Spleen (tissue), 11 donors: ENCODE data around the gene ALDOB. TPM values are rescaled to one million over a fixed set of nuclear protein-coding genes. Genes with fewer than 3 reads are reported as not detected.

Experiments
- DNase-seq: peaks from one replicate; pipeline ENCODE4 v3.0.0-alpha.2; 2020
- H3K27ac ChIP-seq, 8 donors: fragments of 200-600 bp; sonication (generic) in 7 of 8; 1 replicate in 4 of 8; 2 replicates in 4 of 8; pipeline versions ENCODE4 v1.5.0 to v1.8.0; 2016 to 2021; ENCODE audit warnings: inconsistent platforms in 4 of 8, mild to moderate bottlenecking in 4 of 8, moderate library complexity in 1 of 8
- H3K27me3 ChIP-seq, 7 donors: fragments of 200-600 bp; sonication (generic) in 6 of 7; replicated peaks in 1 of 7; 1 replicate in 4 of 7; 2 replicates in 3 of 7; pipeline versions ENCODE4 v1.5.0 to v1.8.0; 2016 to 2021; ENCODE audit warnings: inconsistent platforms in 3 of 7, mild to moderate bottlenecking in 1 of 7
- H3K36me3 ChIP-seq, 6 donors: fragments of 200-600 bp; sonication (generic) in 5 of 6; 1 replicate in 4 of 6; 2 replicates in 2 of 6; pipeline versions ENCODE4 v1.5.0 to v1.8.0; 2016 to 2021; ENCODE audit warnings: inconsistent platforms in 2 of 6
- H3K4me1 ChIP-seq, 6 donors: fragments of 200-600 bp; sonication (generic) in 5 of 6; 1 replicate in 3 of 6; 2 replicates in 3 of 6; pipeline versions ENCODE4 v1.5.0 to v1.8.0; 2016 to 2021; ENCODE audit warnings: inconsistent platforms in 3 of 6
- H3K4me3 ChIP-seq, 8 donors: fragments of 200-600 bp; sonication (generic) in 7 of 8; 1 replicate in 4 of 8; 2 replicates in 4 of 8; pipeline versions ENCODE4 v1.5.0 to v1.8.0; 2016 to 2021; ENCODE audit warnings: inconsistent platforms in 4 of 8, mild to moderate bottlenecking in 4 of 8, moderate library complexity in 2 of 8
- H3K9me3 ChIP-seq, 8 donors: fragments of 200-600 bp; sonication (generic) in 7 of 8; 1 replicate in 4 of 8; 2 replicates in 4 of 8; pipeline versions ENCODE4 v1.5.0 to v1.8.0; 2016 to 2021; ENCODE audit warnings: inconsistent platforms in 4 of 8
- CTCF ChIP-seq, 11 experiments: fragments of 200-600 bp in 7 of 11; fragments of 450-650 bp in 4 of 11; sonication (generic) in 4 of 11; IDR thresholded peaks in 8 of 11; conservative IDR thresholded peaks in 3 of 11; 1 replicate in 7 of 11; 2 replicates in 4 of 11; pipeline versions ENCODE4 v1.4.0 to v1.8.0; 2016 to 2021; ENCODE audit warnings: antibody characterized with exemption in 11 of 11, inconsistent platforms in 4 of 11, mild to moderate bottlenecking in 1 of 11
- POLR2A ChIP-seq, 3 donors: fragments of 450-650 bp; IDR thresholded peaks; one replicate each; pipeline ENCODE4 v1.5.1; 2017; ENCODE audit warnings: antibody characterized with exemption in 3 of 3, mild to moderate bottlenecking in 1 of 3
- POLR2AphosphoS5 ChIP-seq, 3 donors: sonication (generic); formaldehyde crosslinking; IDR thresholded peaks; one replicate each; pipeline ENCODE4 v1.5.1; 2017; ENCODE audit warnings: antibody characterized with exemption in 3 of 3
- WGBS, 5 donors: extraction: QIAGEN DNeasy Blood & Tissue Kit in 3 of 5; methylation state at CpG; one replicate each; pipeline versions ENCODE4 v1.1.5 to v1.1.7; 2013 to 2018; 5-methylcytosine and 5-hydroxymethylcytosine counted together
- intact Hi-C: fragments of 100-400 bp; cut with DNase I; formaldehyde crosslinking; loops from one replicate; pipeline ENCODE4 v1.15.0; 2023; ENCODE audit warnings: low total_unique reads
- polyA plus RNA-seq, 3 donors: library from polyadenylated mRNA; stranded (reverse); fragments of 200-250 nt; gene quantifications; one replicate each; pipeline ENCODE4 v1.2.1, GENCODE V29; 2013
- total RNA-seq, 7 donors: library from RNA; depleted of rRNA in 3 of 7; stranded (reverse); fragments of >200 nt in 3 of 7; fragmentation: NEBNext Ultra II Directional in 4 of 7; extraction: Animal tissue kit (Norgen Biotek cat#: 25700) in 4 of 7; gene quantifications; one replicate each; pipeline versions ENCODE4 v1.1.0 to v1.2.1, GENCODE V29; 2016 to 2021
- donor health status: healthy with polysubstance abuse.
- donor health status: DM: no; HTN: no; CAD: no; lungs with moderate emphysema.
- donor health status: DM: no; HTN: no; CAD: no.
- donor health status: Bipolar disorder and iron deficiency.
- donor health status: healthy.
- donor health status: DM: no; HTN: no; CAD: no.
- donor health status: DM: yes; HTN: yes; CAD: no.

Gene ALDOB
- total and polyA plus RNA-seq, 10 donors = 0.15 to 0.83 (median 0.40) TPM; not detected in 6

DNA sequence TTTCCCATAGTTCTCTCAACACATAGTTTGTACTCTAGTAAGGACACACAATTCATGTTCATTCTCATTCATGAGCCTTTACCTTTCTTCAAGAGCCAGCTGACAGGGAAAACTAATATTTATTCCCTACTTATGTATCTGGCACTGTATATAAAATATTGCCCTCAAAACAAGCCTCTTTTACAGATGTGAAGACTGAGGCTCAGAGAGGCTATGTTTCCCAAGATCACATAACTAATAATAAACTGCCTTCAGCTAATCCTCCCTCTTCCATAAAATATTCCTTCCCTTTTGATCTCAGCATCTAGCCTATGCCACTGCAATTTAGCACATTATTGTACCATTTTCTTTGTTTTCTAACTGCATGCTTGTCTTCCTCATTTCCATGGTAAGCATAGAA lies 18.2 kb downstream of the ALDOB start:
- H3K27ac ChIP-seq = no peak overlapping the region
- DNase-seq = no peak
- H3K27me3 ChIP-seq = no peaks in the 10 kb centered on the region
- H3K4me1 ChIP-seq = no peaks in the 10 kb centered on the region
- peaks cover 14 to 94% (median 70%) of the 10 kb centered on the region in 8 donors for H3K9me3 ChIP-seq
- H3K36me3 ChIP-seq = peaks cover 0 to 21% (median 0%) of the 10 kb centered on the region in 6 donors
- H3K4me3 ChIP-seq = no peak overlapping the region
- TF ChIP-seq CTCF (IDR thresholded peaks at IDR 0.05 in 8 of 11, conservative IDR thresholded peaks at IDR 0.05 in 3 of 11) (no peak), POLR2A (IDR thresholded peaks at IDR 0.05) (no peak), POLR2AphosphoS5 (IDR thresholded peaks at IDR 0.05) (no peak)
- intact Hi-C loops = no loop called here

GRCh38 chr9:101415578-101415977 lies 20.0 kb downstream of the ALDOB start:
- peaks cover 0 to 21% (median 0%) of the 10 kb centered on the region in 6 donors for H3K36me3 ChIP-seq
- no peak for TF ChIP-seq CTCF (IDR thresholded peaks at IDR 0.05 in 8 of 11, conservative IDR thresholded peaks at IDR 0.05 in 3 of 11)
- H3K4me1 ChIP-seq = no peaks in the 10 kb centered on the region
- peaks cover 17 to 98% (median 86%) of the 10 kb centered on the region in 8 donors for H3K9me3 ChIP-seq
- H3K27me3 ChIP-seq = no peaks in the 10 kb centered on the region
- DNase-seq = no peak
- H3K4me3 ChIP-seq = no peak overlapping the region
- intact Hi-C loops = no loop called here
- H3K27ac ChIP-seq = no peak overlapping the region

DNA sequence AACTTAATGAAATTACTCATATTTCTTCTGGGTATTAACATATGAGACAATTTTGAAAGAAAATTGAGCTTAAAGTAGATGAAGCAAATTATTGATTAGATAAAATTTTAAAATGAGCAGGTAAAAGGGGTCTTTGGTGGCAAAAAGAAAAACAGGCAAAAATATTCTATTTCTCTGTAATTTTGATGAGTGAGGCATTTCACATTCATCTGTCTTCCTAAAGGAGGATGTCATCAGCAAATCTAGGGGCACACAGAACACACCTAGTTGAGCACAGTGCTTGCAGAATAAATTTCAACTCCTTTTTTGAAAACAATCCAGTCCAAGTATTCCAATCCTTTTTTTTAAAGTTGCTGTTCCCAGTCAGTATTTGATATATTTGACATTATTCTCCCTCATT lies 20.7 kb downstream of the ALDOB start:
- no peak for DNase-seq
- Histone ChIP-seq H3K9me3 (peaks cover 24 to 98% (median 93%) of the 10 kb centered on the region in 8 donors), H3K4me3 (no peak overlapping the region), H3K27ac (no peak overlapping the region), H3K27me3 (no peaks in the 10 kb centered on the region), H3K4me1 (no peaks in the 10 kb centered on the region), H3K36me3 (peaks cover 0 to 24% (median 0%) of the 10 kb centered on the region in 6 donors)
- intact Hi-C loops = no loop called here
- TF ChIP-seq POLR2A (IDR thresholded peaks at IDR 0.05) (no peak), POLR2AphosphoS5 (IDR thresholded peaks at IDR 0.05) (no peak), CTCF (IDR thresholded peaks at IDR 0.05 in 8 of 11, conservative IDR thresholded peaks at IDR 0.05 in 3 of 11) (no peak)

GRCh38 chr9:101409079-101409477 lies 26.5 kb downstream of the ALDOB start:
- H3K27ac ChIP-seq = no peak overlapping the region
- peaks cover 38 to 66% (median 57%) of the 10 kb centered on the region in 6 donors for H3K36me3 ChIP-seq
- H3K4me3 ChIP-seq = no peak overlapping the region
- no peak for DNase-seq
- no peaks in the 10 kb centered on the region for H3K27me3 ChIP-seq
- intact Hi-C loops = no loop called here
- H3K4me1 ChIP-seq = no peaks in the 10 kb centered on the region
- peaks cover 43 to 100% (median 100%) of the 10 kb centered on the region in 8 donors for H3K9me3 ChIP-seq
- TF ChIP-seq POLR2AphosphoS5 (IDR thresholded peaks at IDR 0.05) = no peak
- TF ChIP-seq POLR2A (IDR thresholded peaks at IDR 0.05) = no peak
- no peak for TF ChIP-seq CTCF (IDR thresholded peaks at IDR 0.05 in 8 of 11, conservative IDR thresholded peaks at IDR 0.05 in 3 of 11)
- whole genome bisulfite sequencing, 5 donors = 94 to 99% (median 97%) methylated on average over 4 of the region's 4 CpGs
